Colonic mucosa (tissue), 4 donors: ENCODE measurements around the gene SERPINB7. TPM values are rescaled to one million over a fixed set of nuclear protein-coding genes. Genes with fewer than 3 reads are reported as not detected.

Experiments
- DNase-seq: peaks from one replicate; pipeline ENCODE4 v3.0.0-alpha.2; 2020
- H3K27ac ChIP-seq: fragments of 200-600 bp; one replicate; pipeline ENCODE4 v1.8.0; 2021
- H3K27me3 ChIP-seq: fragments of 200-600 bp; one replicate; pipeline ENCODE4 v1.8.0; 2021
- H3K36me3 ChIP-seq: fragments of 200-600 bp; one replicate; pipeline ENCODE4 v1.8.0; 2021
- H3K4me1 ChIP-seq: fragments of 200-600 bp; one replicate; pipeline ENCODE4 v1.8.0; 2021; ENCODE audit warnings: mild to moderate bottlenecking
- H3K4me3 ChIP-seq: fragments of 200-600 bp; one replicate; pipeline ENCODE4 v1.8.0; 2021
- H3K9ac ChIP-seq, 2 donors: one replicate each; pipeline ENCODE4 v1.7.0; 2013; ENCODE audit warnings: control low read depth in 2 of 2, low read depth in 2 of 2, low read length in 2 of 2
- H3K9me3 ChIP-seq: fragments of 200-600 bp; one replicate; pipeline ENCODE4 v1.8.0; 2021
- CTCF ChIP-seq: fragments of 200-600 bp; IDR thresholded peaks from one replicate; pipeline ENCODE4 v1.8.0; 2022; ENCODE audit warnings: antibody characterized with exemption, mild to moderate bottlenecking
- intact Hi-C: fragments of 100-400 bp; cut with DNase I; formaldehyde crosslinking; loops from one replicate; pipeline ENCODE4 v1.14.1; 2022
- total RNA-seq, 2 donors: library from RNA; stranded (reverse); fragmentation: NEBNext Ultra II Directional in 1 of 2; extraction: Animal tissue kit (Norgen Biotek cat#: 25700) in 1 of 2; gene quantifications; one replicate each; pipeline ENCODE4 v1.2.1, GENCODE V29; 2021
- donor health status: healthy.
- donor health status: DM: no; HTN: no; CAD: no.
- donor health status: DM: no; HTN: no; CAD: no.

SERPINB7 gene
- total RNA-seq, 2 donors from 2014 or later, result not detected

GRCh38 chr18:63741769-63742168 is 33.4 kb upstream of the SERPINB7 start:
- Histone ChIP-seq H3K27me3 (no peaks in the 10 kb centered on the region), H3K4me3 (no peak overlapping the region), H3K36me3 (no peaks in the 10 kb centered on the region), H3K4me1 (no peaks in the 10 kb centered on the region), H3K27ac (no peak overlapping the region), H3K9ac (no peak overlapping the region), H3K9me3 (no peaks in the 10 kb centered on the region)
- no peak for DNase-seq
- TF ChIP-seq CTCF, result no peak
- intact Hi-C loops, result no loop called here

- Histone ChIP-seq H3K36me3 (no peaks in the 10 kb centered on the region), H3K4me1 (no peaks in the 10 kb centered on the region), H3K27me3 (no peaks in the 10 kb centered on the region), H3K9ac (no peak overlapping the region), H3K27ac (no peak overlapping the region), H3K4me3 (no peak overlapping the region), H3K9me3 (no peaks in the 10 kb centered on the region)
- TF ChIP-seq CTCF, result no peak
- intact Hi-C loops, result no loop called here
- no peak for DNase-seq
These were observed 28.2 kb upstream of the SERPINB7 start for GRCh38 chr18:63747006-63747405.

DNA sequence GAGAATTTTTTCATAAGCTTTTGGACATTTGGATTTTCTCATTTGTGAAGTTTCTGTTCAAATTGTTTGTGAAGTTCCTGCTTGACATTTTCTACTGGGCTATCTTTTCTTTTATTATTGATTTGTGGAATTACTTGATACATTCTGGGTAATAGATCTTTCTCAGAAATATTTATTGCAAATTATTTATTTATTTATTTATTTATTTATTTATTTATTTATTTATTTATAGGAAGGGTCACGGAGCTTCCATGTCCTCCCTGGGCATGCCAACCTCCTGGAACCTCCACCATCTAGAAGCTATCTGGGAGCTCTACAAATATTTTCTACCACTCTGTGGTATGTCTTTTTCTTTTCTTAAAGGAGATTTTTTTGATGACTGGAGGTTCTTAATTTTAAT is 25.7 kb upstream of the SERPINB7 start:
- no peaks in the 10 kb centered on the region for H3K9me3 ChIP-seq
- DNase-seq, result no peak
- H3K9ac ChIP-seq, result no peak overlapping the region
- no peaks in the 10 kb centered on the region for H3K4me1 ChIP-seq
- no peak for TF ChIP-seq CTCF
- no peaks in the 10 kb centered on the region for H3K36me3 ChIP-seq
- no peak overlapping the region for H3K4me3 ChIP-seq
- intact Hi-C loops, result no loop called here
- H3K27ac ChIP-seq, result no peak overlapping the region
- H3K27me3 ChIP-seq, result no peaks in the 10 kb centered on the region

- TF ChIP-seq CTCF, result no peak
- intact Hi-C loops, result no loop called here
- no peaks in the 10 kb centered on the region for H3K27me3 ChIP-seq
- H3K9ac ChIP-seq, result no peak overlapping the region
- no peak for DNase-seq
- H3K27ac ChIP-seq, result no peak overlapping the region
- no peaks in the 10 kb centered on the region for H3K4me1 ChIP-seq
- no peaks in the 10 kb centered on the region for H3K9me3 ChIP-seq
- H3K4me3 ChIP-seq, result no peak overlapping the region
- H3K36me3 ChIP-seq, result no peaks in the 10 kb centered on the region
These were observed 22.6 kb upstream of the SERPINB7 start for GRCh38 chr18:63752636-63753035.

DNA sequence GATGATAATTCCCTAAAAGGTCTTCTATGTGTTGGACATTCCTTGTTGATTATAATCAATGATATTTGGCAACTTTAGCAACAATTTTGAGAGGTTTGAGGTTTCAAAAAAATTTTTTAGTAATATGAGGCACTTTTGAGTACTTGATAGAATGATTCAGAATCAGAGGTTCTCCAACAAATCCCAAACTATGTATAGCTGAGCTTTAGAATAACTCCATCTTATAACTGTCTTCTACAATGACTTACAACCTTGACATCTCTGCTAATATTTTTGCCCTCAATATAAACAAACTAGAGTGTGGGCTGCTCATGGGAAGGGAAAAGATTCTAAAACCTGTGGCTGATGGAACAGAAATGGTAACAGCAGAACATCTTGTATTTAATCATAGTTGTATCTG is 21.5 kb upstream of the SERPINB7 start:
- H3K27ac ChIP-seq, result no peak overlapping the region
- no peaks in the 10 kb centered on the region for H3K36me3 ChIP-seq
- H3K4me3 ChIP-seq, result no peak overlapping the region
- no peaks in the 10 kb centered on the region for H3K4me1 ChIP-seq
- no peak for TF ChIP-seq CTCF
- DNase-seq, result no peak
- no peaks in the 10 kb centered on the region for H3K9me3 ChIP-seq
- H3K9ac ChIP-seq, result no peak overlapping the region
- no peaks in the 10 kb centered on the region for H3K27me3 ChIP-seq
- intact Hi-C loops, result no loop called here

- Histone ChIP-seq H3K4me3 (no peak overlapping the region), H3K36me3 (no peaks in the 10 kb centered on the region), H3K9ac (no peak overlapping the region), H3K9me3 (no peaks in the 10 kb centered on the region), H3K4me1 (no peaks in the 10 kb centered on the region), H3K27ac (no peak overlapping the region), H3K27me3 (no peaks in the 10 kb centered on the region)
- TF ChIP-seq CTCF, result no peak
- intact Hi-C loops, result no loop called here
- no peak for DNase-seq
These were observed 17.7 kb upstream of the SERPINB7 start for GRCh38 chr18:63757541-63757940.
